ENCODE data around the gene PEX14.
"Not testable (repeated sequence)": the region's sequence is repeated elsewhere in the genome, so short reads cannot be mapped to it uniquely, and the experiment has no call there.

Gene PEX14

DNA sequence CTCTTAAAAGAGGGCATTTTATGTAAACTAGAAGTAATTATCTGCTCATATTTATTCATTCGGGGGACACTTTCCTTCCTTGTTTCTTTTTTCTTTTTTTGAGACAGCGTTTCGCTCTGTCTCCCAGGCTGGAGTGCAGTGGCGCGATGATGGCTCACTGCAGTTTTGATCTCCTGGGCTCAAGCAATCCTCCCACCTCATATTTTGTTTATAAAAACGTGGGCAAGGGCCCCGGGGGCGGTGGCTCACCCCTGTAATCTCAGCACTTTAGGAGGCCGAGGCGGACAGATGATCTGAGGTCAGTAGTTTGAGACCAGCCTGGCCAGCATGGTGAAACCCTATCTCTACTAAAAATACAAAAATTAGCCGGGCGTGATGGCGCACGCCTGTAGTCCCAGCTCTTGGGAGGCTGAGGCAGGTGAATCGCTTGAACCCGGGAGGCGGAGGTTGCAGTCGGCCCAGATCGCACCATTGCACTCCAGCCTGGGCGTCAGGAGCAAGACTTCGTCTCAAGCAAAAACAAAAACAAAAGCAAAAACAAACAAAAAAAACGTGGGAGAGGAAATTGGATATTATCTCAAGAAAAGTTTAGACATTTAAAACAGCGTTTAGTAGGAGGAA lies 1.5 kb upstream of the PEX14 start:
- 92 to 93% methylated on average over 12 to 15 of the region's 23 CpGs for WGBS, 2 experiments (ENCODE audit: insufficient coverage in 2 of 2)
- Histone ChIP-seq H3K4me3 (ENCODE audit: extremely low read depth, insufficient read depth, low read length, poor library complexity, severe bottlenecking) (no peak overlapping the region), H3K27ac (ENCODE audit: low read depth, low read length, severe bottlenecking) (no peak overlapping the region), H3K4me1 (ENCODE audit: control insufficient read depth, insufficient read depth, low read length, poor library complexity, severe bottlenecking) (peaks cover 7% of the 10 kb centered on the region), H3K36me3 (ENCODE audit: control insufficient read depth, insufficient read depth, low read length) (peaks cover 24% of the 10 kb centered on the region), H3K9me3 (ENCODE audit: control insufficient read depth, low read length) (no peaks in the 10 kb centered on the region)

- H3K4me1 ChIP-seq (ENCODE audit: control insufficient read depth, insufficient read depth, low read length, poor library complexity, severe bottlenecking); H3K27ac ChIP-seq (ENCODE audit: low read depth, low read length, severe bottlenecking); H3K9me3 ChIP-seq (ENCODE audit: control insufficient read depth, low read length): not testable (repeated sequence)
- peaks cover 17% of the 10 kb centered on the region for H3K36me3 ChIP-seq (ENCODE audit: control insufficient read depth, insufficient read depth, low read length)
- peak overlapping the region; percentile 82 for H3K4me3 ChIP-seq (ENCODE audit: extremely low read depth, insufficient read depth, low read length, poor library complexity, severe bottlenecking)
- WGBS, 2 experiments (ENCODE audit: insufficient coverage in 2 of 2) = 90 to 94% methylated on average over 5 to 6 of the region's 10 CpGs
Measured at GRCh38 chr1:10474309-10474612, 489 bp upstream of the PEX14 start.

- Histone ChIP-seq H3K4me3 (ENCODE audit: extremely low read depth, insufficient read depth, low read length, poor library complexity, severe bottlenecking) (peak overlapping the region; percentile 82), H3K36me3 (ENCODE audit: control insufficient read depth, insufficient read depth, low read length) (peaks cover 12% of the 10 kb centered on the region), H3K9me3 (ENCODE audit: control insufficient read depth, low read length) (no peaks in the 10 kb centered on the region), H3K27ac (ENCODE audit: low read depth, low read length, severe bottlenecking) (peak overlapping the region; percentile 41), H3K4me1 (ENCODE audit: control insufficient read depth, insufficient read depth, low read length, poor library complexity, severe bottlenecking) (peaks cover 7% of the 10 kb centered on the region)
- 2 to 7% methylated on average over 6 to 7 of the region's 13 CpGs for WGBS, 2 experiments (ENCODE audit: insufficient coverage in 2 of 2)
Measured at GRCh38 chr1:10475510-10475909, 760 bp downstream of the PEX14 start.

GRCh38 chr1:10479296-10479695 lies 4.5 kb downstream of the PEX14 start:
- Histone ChIP-seq H3K4me3 (ENCODE audit: extremely low read depth, insufficient read depth, low read length, poor library complexity, severe bottlenecking) (no peak overlapping the region), H3K9me3 (ENCODE audit: control insufficient read depth, low read length) (no peaks in the 10 kb centered on the region), H3K4me1 (ENCODE audit: control insufficient read depth, insufficient read depth, low read length, poor library complexity, severe bottlenecking) (peaks cover 7% of the 10 kb centered on the region), H3K36me3 (ENCODE audit: control insufficient read depth, insufficient read depth, low read length) (peaks cover 13% of the 10 kb centered on the region), H3K27ac (ENCODE audit: low read depth, low read length, severe bottlenecking) (no peak overlapping the region)
- 80 to 95% methylated on average over 5 to 7 of the region's 8 CpGs for WGBS, 2 experiments (ENCODE audit: insufficient coverage in 2 of 2)

GRCh38 chr1:10480614-10481013 lies 5.9 kb downstream of the PEX14 start:
- Histone ChIP-seq H3K36me3 (ENCODE audit: control insufficient read depth, insufficient read depth, low read length) (peaks cover 15% of the 10 kb centered on the region), H3K27ac (ENCODE audit: low read depth, low read length, severe bottlenecking) (no peak overlapping the region), H3K4me1 (ENCODE audit: control insufficient read depth, insufficient read depth, low read length, poor library complexity, severe bottlenecking) (peaks cover 7% of the 10 kb centered on the region), H3K9me3 (ENCODE audit: control insufficient read depth, low read length) (no peaks in the 10 kb centered on the region), H3K4me3 (ENCODE audit: extremely low read depth, insufficient read depth, low read length, poor library complexity, severe bottlenecking) (no peak overlapping the region)
- 89% methylated on average over 2 of the region's 2 CpGs; no CpG with 5 or more reads in 1 of the 2 experiments for WGBS, 2 experiments (ENCODE audit: insufficient coverage in 2 of 2)

GRCh38 chr1:10484521-10484920 lies 9.8 kb downstream of the PEX14 start:
- Histone ChIP-seq H3K27ac (ENCODE audit: low read depth, low read length, severe bottlenecking) (no peak overlapping the region), H3K36me3 (ENCODE audit: control insufficient read depth, insufficient read depth, low read length) (peaks cover 9% of the 10 kb centered on the region), H3K9me3 (ENCODE audit: control insufficient read depth, low read length) (no peaks in the 10 kb centered on the region), H3K4me1 (ENCODE audit: control insufficient read depth, insufficient read depth, low read length, poor library complexity, severe bottlenecking) (no peaks in the 10 kb centered on the region), H3K4me3 (ENCODE audit: extremely low read depth, insufficient read depth, low read length, poor library complexity, severe bottlenecking) (no peak overlapping the region)
- 96 to 100% methylated on average over 3 to 4 of the region's 6 CpGs for WGBS, 2 experiments (ENCODE audit: insufficient coverage in 2 of 2)

DNA sequence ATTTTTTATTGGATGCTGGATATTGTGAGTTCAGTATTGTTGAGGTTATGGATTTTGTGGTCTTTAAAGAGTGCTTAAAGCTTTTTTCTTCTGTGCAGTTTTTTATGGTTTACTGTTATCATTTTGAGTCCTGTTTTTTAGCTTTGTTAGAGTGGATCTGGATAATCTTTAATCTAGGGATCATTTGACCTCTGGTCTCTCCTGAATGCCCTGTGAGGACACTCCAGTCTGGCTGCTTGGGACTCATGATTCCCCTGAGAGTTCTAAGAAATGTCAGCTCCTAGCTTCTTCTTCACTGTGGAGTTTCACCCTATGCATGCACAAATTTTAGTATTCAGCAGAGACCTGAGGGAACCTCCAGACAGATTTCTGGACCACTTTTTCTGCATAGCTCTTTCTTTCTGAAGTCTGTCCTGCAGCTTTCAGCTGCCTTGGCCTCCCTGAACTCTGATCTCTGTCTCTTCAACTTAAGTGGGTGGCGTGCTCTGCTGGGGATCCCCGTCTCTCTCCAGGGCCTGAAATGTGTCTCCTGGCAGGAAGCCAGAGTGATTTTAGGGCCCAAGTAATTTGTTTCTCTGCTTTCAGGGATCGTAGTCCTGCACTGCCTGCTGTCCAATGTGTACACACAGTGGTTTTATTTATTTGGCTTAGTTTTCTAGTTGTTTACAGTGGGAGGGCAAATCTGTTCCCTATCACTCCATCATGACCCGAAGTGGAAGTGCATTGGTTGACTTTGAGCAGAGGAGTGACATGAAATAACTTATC lies 14.7 kb downstream of the PEX14 start:
- Histone ChIP-seq H3K36me3 (ENCODE audit: control insufficient read depth, insufficient read depth, low read length) (peaks cover 2% of the 10 kb centered on the region), H3K4me3 (ENCODE audit: extremely low read depth, insufficient read depth, low read length, poor library complexity, severe bottlenecking) (no peak overlapping the region), H3K4me1 (ENCODE audit: control insufficient read depth, insufficient read depth, low read length, poor library complexity, severe bottlenecking) (no peaks in the 10 kb centered on the region), H3K27ac (ENCODE audit: low read depth, low read length, severe bottlenecking) (no peak overlapping the region), H3K9me3 (ENCODE audit: control insufficient read depth, low read length) (no peaks in the 10 kb centered on the region)
- 62 to 91% methylated on average over 1 to 3 of the region's 4 CpGs for whole genome bisulfite sequencing, 2 experiments (ENCODE audit: insufficient coverage in 2 of 2)

DNA sequence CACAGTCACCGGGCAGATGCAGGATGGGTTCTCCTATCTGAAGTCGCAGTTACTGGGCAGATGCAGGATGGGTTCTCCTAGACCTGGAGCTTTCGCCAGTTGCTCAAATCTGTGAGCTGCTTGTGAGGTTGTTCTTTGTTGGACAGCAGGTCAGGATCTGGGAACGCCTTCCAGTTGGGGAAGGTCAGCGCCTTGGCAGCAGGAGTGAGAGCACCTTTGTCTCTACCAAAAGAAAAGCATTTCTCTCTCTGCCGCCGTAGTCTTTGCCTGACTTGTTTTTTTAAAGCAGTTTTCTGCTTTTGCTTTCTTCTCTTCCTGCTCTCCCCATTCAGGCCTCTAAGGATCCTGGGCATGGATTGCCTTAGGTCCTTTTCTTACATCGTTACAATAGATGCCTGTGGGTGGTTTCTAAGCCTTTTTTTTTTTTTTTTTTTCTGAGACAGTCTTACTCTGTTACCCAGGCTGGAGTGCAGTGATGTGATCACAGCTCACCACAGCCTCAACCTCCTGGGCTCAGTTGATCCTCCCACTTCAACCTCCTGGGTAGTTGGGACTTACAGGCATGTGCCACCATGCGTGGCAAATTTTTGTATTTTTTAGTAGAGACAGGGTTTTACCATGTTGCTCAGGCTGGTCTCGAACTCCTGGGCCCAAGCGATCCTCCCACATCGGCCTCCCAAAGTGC lies 15.7 kb downstream of the PEX14 start:
- no peak overlapping the region for H3K4me3 ChIP-seq (ENCODE audit: extremely low read depth, insufficient read depth, low read length, poor library complexity, severe bottlenecking)
- no peak overlapping the region for H3K27ac ChIP-seq (ENCODE audit: low read depth, low read length, severe bottlenecking)
- peaks cover 6% of the 10 kb centered on the region for H3K36me3 ChIP-seq (ENCODE audit: control insufficient read depth, insufficient read depth, low read length)
- peaks cover 3% of the 10 kb centered on the region for H3K4me1 ChIP-seq (ENCODE audit: control insufficient read depth, insufficient read depth, low read length, poor library complexity, severe bottlenecking)
- H3K9me3 ChIP-seq (ENCODE audit: control insufficient read depth, low read length) = no peaks in the 10 kb centered on the region
- WGBS, 2 experiments (ENCODE audit: insufficient coverage in 2 of 2) = 75 to 81% methylated on average over 10 of the region's 12 CpGs

GRCh38 chr1:10494418-10494753 lies 19.6 kb downstream of the PEX14 start:
- Histone ChIP-seq H3K27ac (ENCODE audit: low read depth, low read length, severe bottlenecking) (no peak overlapping the region), H3K4me1 (ENCODE audit: control insufficient read depth, insufficient read depth, low read length, poor library complexity, severe bottlenecking) (peaks cover 3% of the 10 kb centered on the region), H3K9me3 (ENCODE audit: control insufficient read depth, low read length) (no peaks in the 10 kb centered on the region), H3K36me3 (ENCODE audit: control insufficient read depth, insufficient read depth, low read length) (peaks cover 27% of the 10 kb centered on the region), H3K4me3 (ENCODE audit: extremely low read depth, insufficient read depth, low read length, poor library complexity, severe bottlenecking) (no peak overlapping the region)
- WGBS, 2 experiments (ENCODE audit: insufficient coverage in 2 of 2) = 95% methylated on average over 4 of the region's 5 CpGs; no CpG with 5 or more reads in 1 of the 2 experiments

DNA sequence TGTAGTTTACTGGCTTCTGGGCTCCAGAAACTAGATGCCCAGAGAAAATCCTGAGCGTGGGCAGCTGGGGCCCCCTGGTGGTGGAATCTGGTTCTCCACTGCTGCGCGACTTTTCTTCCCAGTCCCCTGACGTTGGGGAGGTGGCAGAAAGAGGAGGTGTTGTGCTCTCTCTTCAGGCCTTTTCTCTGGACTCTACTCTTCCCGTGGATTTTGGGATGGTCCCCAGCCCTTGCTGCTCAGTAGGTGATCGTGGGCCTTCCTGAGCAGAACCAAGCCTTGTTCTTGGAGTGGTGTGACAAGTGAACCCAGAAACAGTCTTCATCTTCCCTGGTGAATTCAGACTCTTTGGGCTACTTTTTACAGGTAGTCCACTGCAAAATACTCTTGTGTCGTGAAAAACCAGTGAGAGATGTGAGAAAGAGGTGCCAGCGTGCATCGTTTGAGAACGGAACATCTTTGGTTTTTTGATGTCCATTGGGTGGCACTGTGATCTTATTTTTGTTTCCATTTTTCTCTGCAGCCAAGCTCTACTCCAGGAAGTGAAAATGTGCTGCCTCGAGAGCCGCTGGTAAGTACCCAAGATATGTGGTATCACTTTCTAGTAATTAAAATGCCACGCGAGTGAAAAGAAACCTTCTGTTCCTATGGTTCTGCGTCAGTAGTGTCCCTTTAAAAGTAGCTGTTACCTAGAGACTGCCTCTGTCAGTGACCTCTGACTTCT lies 20.2 kb downstream of the PEX14 start:
- H3K27ac ChIP-seq (ENCODE audit: low read depth, low read length, severe bottlenecking) = no peak overlapping the region
- WGBS, 2 experiments (ENCODE audit: insufficient coverage in 2 of 2) = 41 to 76% methylated on average over 8 to 12 of the region's 15 CpGs
- peaks cover 27% of the 10 kb centered on the region for H3K36me3 ChIP-seq (ENCODE audit: control insufficient read depth, insufficient read depth, low read length)
- no peaks in the 10 kb centered on the region for H3K9me3 ChIP-seq (ENCODE audit: control insufficient read depth, low read length)
- H3K4me1 ChIP-seq (ENCODE audit: control insufficient read depth, insufficient read depth, low read length, poor library complexity, severe bottlenecking) = peaks cover 3% of the 10 kb centered on the region
- H3K4me3 ChIP-seq (ENCODE audit: extremely low read depth, insufficient read depth, low read length, poor library complexity, severe bottlenecking) = no peak overlapping the region

Measured in mesodermal cell (in vitro differentiated cells).